ENCODE measurements around the gene OTX1.

The OTX1 gene

GRCh38 chr2:63056107-63057050, 5.7 kb downstream of the OTX1 start:
- no peak for TF ChIP-seq TAF1 (IDR thresholded peaks at IDR 0.05; ENCODE audit: borderline replicate concordance, insufficient read depth, low read length)
- TF ChIP-seq FOXP2 (optimal IDR thresholded peaks at IDR 0.05; ENCODE audit: borderline replicate concordance, extremely low read depth, extremely low read length, insufficient read depth) = no peak
- no peak for TF ChIP-seq POLR2AphosphoS5 (IDR thresholded peaks at IDR 0.05; ENCODE audit: low read depth, low read length)
- no peak for TF ChIP-seq REST (IDR thresholded peaks at IDR 0.05; ENCODE audit: insufficient read depth in 1 of 2, low read depth in 2 of 2, low read length in 2 of 2)
- no peak for TF ChIP-seq SIN3A (IDR thresholded peaks at IDR 0.05; ENCODE audit: borderline replicate concordance, insufficient read depth, low read length)

- TF ChIP-seq REST (IDR thresholded peaks at IDR 0.05; ENCODE audit: insufficient read depth in 1 of 2, low read depth in 2 of 2, low read length in 2 of 2) (no peak), FOXP2 (optimal IDR thresholded peaks at IDR 0.05; ENCODE audit: borderline replicate concordance, extremely low read depth, extremely low read length, insufficient read depth) (no peak), SIN3A (IDR thresholded peaks at IDR 0.05; ENCODE audit: borderline replicate concordance, insufficient read depth, low read length) (no peak), POLR2AphosphoS5 (IDR thresholded peaks at IDR 0.05; ENCODE audit: low read depth, low read length) (no peak), TAF1 (IDR thresholded peaks at IDR 0.05; ENCODE audit: borderline replicate concordance, insufficient read depth, low read length) (no peak)
These were observed 6.9 kb downstream of the OTX1 start for GRCh38 chr2:63057249-63058143.

- TF ChIP-seq TAF1 (IDR thresholded peaks at IDR 0.05; ENCODE audit: borderline replicate concordance, insufficient read depth, low read length) = no peak
- no peak for TF ChIP-seq POLR2AphosphoS5 (IDR thresholded peaks at IDR 0.05; ENCODE audit: low read depth, low read length)
- TF ChIP-seq FOXP2 (optimal IDR thresholded peaks at IDR 0.05; ENCODE audit: borderline replicate concordance, extremely low read depth, extremely low read length, insufficient read depth) = no peak
- no peak for TF ChIP-seq SIN3A (IDR thresholded peaks at IDR 0.05; ENCODE audit: borderline replicate concordance, insufficient read depth, low read length)
- TF ChIP-seq REST (IDR thresholded peaks at IDR 0.05; ENCODE audit: insufficient read depth in 1 of 2, low read depth in 2 of 2, low read length in 2 of 2) = no peak
These were observed 7.7 kb downstream of the OTX1 start for GRCh38 chr2:63058144-63058920.

- TF ChIP-seq SIN3A (IDR thresholded peaks at IDR 0.05; ENCODE audit: borderline replicate concordance, insufficient read depth, low read length) (no peak), REST (IDR thresholded peaks at IDR 0.05; ENCODE audit: insufficient read depth in 1 of 2, low read depth in 2 of 2, low read length in 2 of 2) (no peak), POLR2AphosphoS5 (IDR thresholded peaks at IDR 0.05; ENCODE audit: low read depth, low read length) (no peak), TAF1 (IDR thresholded peaks at IDR 0.05; ENCODE audit: borderline replicate concordance, insufficient read depth, low read length) (no peak), FOXP2 (optimal IDR thresholded peaks at IDR 0.05; ENCODE audit: borderline replicate concordance, extremely low read depth, extremely low read length, insufficient read depth) (no peak)
These were observed 8.5 kb downstream of the OTX1 start for GRCh38 chr2:63058921-63059792.

Measured in PFSK-1 (cell line).